HEK293 (cell line): ENCODE data around the gene C9orf78.
A peak's percentile ranks its signal among the peaks of the same experiment; 100 is the strongest.

Experiments used
- AEBP2 ChIP-seq: fragments of 450-650 bp; formaldehyde crosslinking; IDR thresholded peaks from 2 replicates; pipeline ENCODE4 v1.5.1; 2016; ENCODE audit warnings: missing biosample characterization, missing genetic modification characterization, borderline replicate concordance
- BCL11A ChIP-seq: fragments of 450-650 bp; formaldehyde crosslinking; IDR thresholded peaks from 2 replicates; pipeline ENCODE4 v1.5.1; 2016; ENCODE audit warnings: low read depth, missing biosample characterization, missing genetic modification characterization
- GLI4 ChIP-seq: fragments of 450-650 bp; formaldehyde crosslinking; IDR thresholded peaks from 2 replicates; pipeline ENCODE4 v1.5.1; 2016; ENCODE audit warnings: missing biosample characterization, missing genetic modification characterization
- GLIS1 ChIP-seq: fragments of 450-650 bp; formaldehyde crosslinking; IDR thresholded peaks from 2 replicates; pipeline ENCODE4 v1.5.1; 2016; ENCODE audit warnings: missing biosample characterization, missing genetic modification characterization
- HIC1 ChIP-seq: fragments of 450-650 bp; formaldehyde crosslinking; IDR thresholded peaks from 2 replicates; pipeline ENCODE4 v1.5.1; 2016; ENCODE audit warnings: missing biosample characterization, missing genetic modification characterization
- MYNN ChIP-seq: fragments of 450-650 bp; formaldehyde crosslinking; IDR thresholded peaks from 2 replicates; pipeline ENCODE4 v1.5.1; 2016; ENCODE audit warnings: missing biosample characterization, missing genetic modification characterization, borderline replicate concordance
- ZBTB1 ChIP-seq: fragments of 450-650 bp; formaldehyde crosslinking; IDR thresholded peaks from 2 replicates; pipeline ENCODE4 v1.5.1; 2016; ENCODE audit warnings: missing biosample characterization, missing genetic modification characterization
- ZBTB10 ChIP-seq: fragments of 450-650 bp; formaldehyde crosslinking; IDR thresholded peaks from 2 replicates; pipeline ENCODE4 v1.5.1; 2016; ENCODE audit warnings: missing biosample characterization, missing genetic modification characterization
- ZBTB20 ChIP-seq: fragments of 450-650 bp; formaldehyde crosslinking; IDR thresholded peaks from 2 replicates; pipeline ENCODE4 v1.5.1; 2016; ENCODE audit warnings: missing biosample characterization, missing genetic modification characterization
- ZNF133 ChIP-seq: fragments of 450-650 bp; formaldehyde crosslinking; IDR thresholded peaks from 2 replicates; pipeline ENCODE4 v1.5.1; 2016; ENCODE audit warnings: missing biosample characterization, missing genetic modification characterization
- ZNF174 ChIP-seq: fragments of 450-650 bp; formaldehyde crosslinking; IDR thresholded peaks from 2 replicates; pipeline ENCODE4 v1.5.0; 2017; ENCODE audit warnings: missing biosample characterization, mild to moderate bottlenecking, missing genetic modification characterization
- ZNF184 ChIP-seq: fragments of 450-650 bp; IDR thresholded peaks from 2 replicates; pipeline ENCODE4 v1.5.1; 2018; ENCODE audit warnings: missing biosample characterization, mild to moderate bottlenecking, missing genetic modification characterization
- ZNF19 ChIP-seq: fragments of 450-650 bp; formaldehyde crosslinking; IDR thresholded peaks from 2 replicates; pipeline ENCODE4; 2016; ENCODE audit warnings: missing biosample characterization, missing genetic modification characterization, low read depth
- ZNF2 ChIP-seq: fragments of 450-650 bp; formaldehyde crosslinking; IDR thresholded peaks from 2 replicates; pipeline ENCODE4 v1.5.1; 2016; ENCODE audit warnings: missing biosample characterization, missing genetic modification characterization
- ZNF423 ChIP-seq: fragments of 450-650 bp; formaldehyde crosslinking; IDR thresholded peaks from 2 replicates; pipeline ENCODE4 v1.5.1; 2016; ENCODE audit warnings: missing biosample characterization, missing genetic modification characterization
- ZNF510 ChIP-seq: fragments of 450-650 bp; formaldehyde crosslinking; IDR thresholded peaks from 2 replicates; pipeline ENCODE4 v1.5.1; 2018; ENCODE audit warnings: mild to moderate bottlenecking, missing genetic modification characterization, missing biosample characterization; ENCODE audit not compliant: insufficient replicate concordance
- ZNF513 ChIP-seq: fragments of 450-650 bp; IDR thresholded peaks from 2 replicates; pipeline ENCODE4 v1.5.1; 2018; ENCODE audit warnings: missing biosample characterization, missing genetic modification characterization
- ZNF514 ChIP-seq: fragments of 450-650 bp; formaldehyde crosslinking; IDR thresholded peaks from 2 replicates; pipeline ENCODE4 v1.5.1; 2016; ENCODE audit warnings: missing biosample characterization, missing genetic modification characterization
- ZNF548 ChIP-seq: fragments of 450-650 bp; formaldehyde crosslinking; IDR thresholded peaks from 2 replicates; pipeline ENCODE4 v1.5.1; 2016; ENCODE audit warnings: missing biosample characterization, missing genetic modification characterization
- ZNF555 ChIP-seq: fragments of 450-650 bp; formaldehyde crosslinking; conservative IDR thresholded peaks from 2 replicates; pipeline ENCODE4 v1.5.1; 2017; ENCODE audit warnings: missing biosample characterization, mild to moderate bottlenecking, missing genetic modification characterization, inconsistent platforms
- ZNF596 ChIP-seq: fragments of 450-650 bp; IDR thresholded peaks from 2 replicates; pipeline ENCODE4 v1.5.0; 2018; ENCODE audit warnings: missing biosample characterization, mild to moderate bottlenecking, missing genetic modification characterization, moderate library complexity
- ZNF600 ChIP-seq: fragments of 450-650 bp; formaldehyde crosslinking; IDR thresholded peaks from 2 replicates; pipeline ENCODE4 v1.5.1; 2016; ENCODE audit warnings: missing biosample characterization, missing genetic modification characterization
- ZNF610 ChIP-seq: fragments of 450-650 bp; formaldehyde crosslinking; IDR thresholded peaks from 2 replicates; pipeline ENCODE4 v1.5.1; 2016; ENCODE audit warnings: missing biosample characterization, missing genetic modification characterization, borderline replicate concordance
- ZNF626 ChIP-seq: fragments of 450-650 bp; sonication (Bioruptor Pico); formaldehyde crosslinking; IDR thresholded peaks from 2 replicates; pipeline ENCODE4 v1.5.1; 2018; ENCODE audit warnings: missing biosample characterization, missing genetic modification characterization, inconsistent platforms
- ZNF639 ChIP-seq: fragments of 450-650 bp; formaldehyde crosslinking; IDR thresholded peaks from 2 replicates; pipeline ENCODE4 v1.5.1; 2016; ENCODE audit warnings: missing biosample characterization, missing genetic modification characterization
- ZNF658 ChIP-seq: fragments of 450-650 bp; formaldehyde crosslinking; IDR thresholded peaks from 2 replicates; pipeline ENCODE4; 2016; ENCODE audit warnings: missing biosample characterization, missing genetic modification characterization
- ZNF677 ChIP-seq: fragments of 450-650 bp; IDR thresholded peaks from 2 replicates; pipeline ENCODE4 v1.5.0; 2018; ENCODE audit warnings: missing biosample characterization, mild to moderate bottlenecking, missing genetic modification characterization, moderate library complexity
- ZNF701 ChIP-seq: fragments of 450-650 bp; formaldehyde crosslinking; IDR thresholded peaks from 2 replicates; pipeline ENCODE4 v1.5.1; 2016; ENCODE audit warnings: missing biosample characterization, missing genetic modification characterization
- ZNF776 ChIP-seq: fragments of 450-650 bp; formaldehyde crosslinking; IDR thresholded peaks from 2 replicates; pipeline ENCODE4 v1.5.0; 2017; ENCODE audit warnings: missing biosample characterization, missing genetic modification characterization, borderline replicate concordance
- ZNF837 ChIP-seq: fragments of 450-650 bp; formaldehyde crosslinking; IDR thresholded peaks from 2 replicates; pipeline ENCODE4 v1.5.1; 2016; ENCODE audit warnings: missing biosample characterization, missing genetic modification characterization
- ZSCAN23 ChIP-seq: fragments of 450-650 bp; formaldehyde crosslinking; IDR thresholded peaks from 2 replicates; pipeline ENCODE4 v1.5.1; 2016; ENCODE audit warnings: missing biosample characterization, missing genetic modification characterization
- ZXDB ChIP-seq: fragments of 450-650 bp; formaldehyde crosslinking; IDR thresholded peaks from 2 replicates; pipeline ENCODE4 v1.5.1; 2016; ENCODE audit warnings: missing biosample characterization, missing genetic modification characterization

The C9orf78 gene

GRCh38 chr9:129823935-129824601, 11.0 kb downstream of the C9orf78 start, which contains the start of gene TOR1A (continued):
- TF ChIP-seq ZNF19 (tag by site-specific recombination) (no peak), ZSCAN23 (no peak; the same call in 1 of the 2 replicates), ZNF596 (tag by site-specific recombination) (no peak), ZNF626 (tag by site-specific recombination) (no peak), ZNF658 (no peak), BCL11A (tag by site-specific recombination) (no peak), ZNF610 (tag by site-specific recombination) (no peak), ZNF510 (no peak), ZBTB10 (peak; percentile 82), ZXDB (tag by site-specific recombination) (peak; percentile 91), ZNF639 (tag by site-specific recombination) (peak; percentile 84), ZNF701 (tag by site-specific recombination) (no peak), ZBTB20 (tag by site-specific recombination) (peak; percentile 66; the same call in 1 of the 2 replicates), ZNF513 (tag by site-specific recombination) (no peak), ZNF600 (tag by site-specific recombination) (peak; percentile 29; the same call in 1 of the 2 replicates), ZNF423 (tag by site-specific recombination) (no peak), ZNF514 (tag by site-specific recombination) (no peak), ZNF555 (tag by site-specific recombination) (no peak), ZNF677 (tag by site-specific recombination) (no peak), HIC1 (tag by site-specific recombination) (peak; percentile 76), MYNN (peak; percentile 29; the same call in 1 of the 2 replicates), ZBTB1 (tag by site-specific recombination) (no peak), ZNF837 (tag by site-specific recombination) (no peak), ZNF133 (tag by site-specific recombination) (no peak), ZNF184 (tag by site-specific recombination) (peak; percentile 69; the same call in 1 of the 2 replicates), GLI4 (no peak), ZNF2 (tag by site-specific recombination) (0 out of 2 replicates have a peak, but pooled peaks have one; percentile 49), ZNF548 (tag by site-specific recombination) (no peak), GLIS1 (tag by site-specific recombination) (peak; percentile 51; the same call in 1 of the 2 replicates), ZNF174 (tag by site-specific recombination) (no peak), AEBP2 (tag by site-specific recombination) (no peak), ZNF776 (tag by site-specific recombination) (no peak)
